NCI-H2171 treated with DMSO at 0.1 percent for 48 hours (cell line): ENCODE data around the gene SUDS3.
"Not testable (repeated sequence)": the region's sequence is repeated elsewhere in the genome, so short reads cannot be mapped to it uniquely, and the experiment has no call there.

Experiments
- DNase-seq: peaks from one replicate; lab custom pipeline; 2025; lab: John Stamatoyannopoulos, UW

Gene SUDS3, protein sequence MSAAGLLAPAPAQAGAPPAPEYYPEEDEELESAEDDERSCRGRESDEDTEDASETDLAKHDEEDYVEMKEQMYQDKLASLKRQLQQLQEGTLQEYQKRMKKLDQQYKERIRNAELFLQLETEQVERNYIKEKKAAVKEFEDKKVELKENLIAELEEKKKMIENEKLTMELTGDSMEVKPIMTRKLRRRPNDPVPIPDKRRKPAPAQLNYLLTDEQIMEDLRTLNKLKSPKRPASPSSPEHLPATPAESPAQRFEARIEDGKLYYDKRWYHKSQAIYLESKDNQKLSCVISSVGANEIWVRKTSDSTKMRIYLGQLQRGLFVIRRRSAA

GRCh38 chr12:118376089-118377020 lies at the start of gene SUDS3:
TSS of gene SUDS3 (plus strand) at chr12:118376555. CDS start at chr12:118376692, 137 bp downstream.
- DNase-seq = peak; percentile 91

DNA sequence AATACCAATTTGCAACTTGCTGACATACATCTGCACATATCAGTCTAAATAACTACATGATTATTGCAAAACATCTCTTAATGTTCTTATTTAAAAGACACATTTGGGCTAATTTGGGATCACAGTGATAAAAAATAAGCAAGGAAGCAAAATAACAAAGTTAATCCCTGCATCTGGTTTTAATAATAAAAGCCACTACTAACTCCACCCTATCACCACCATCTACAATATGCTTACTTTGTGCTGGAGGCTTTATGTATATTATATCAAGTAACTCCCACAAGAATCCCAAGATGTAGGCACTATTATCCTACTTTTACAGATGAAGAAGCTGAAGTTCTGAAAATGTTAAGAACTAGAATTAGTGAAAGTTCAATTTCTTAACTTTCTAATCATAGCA lies 49.4 kb upstream of the SUDS3 start:
- no peak for DNase-seq

DNA sequence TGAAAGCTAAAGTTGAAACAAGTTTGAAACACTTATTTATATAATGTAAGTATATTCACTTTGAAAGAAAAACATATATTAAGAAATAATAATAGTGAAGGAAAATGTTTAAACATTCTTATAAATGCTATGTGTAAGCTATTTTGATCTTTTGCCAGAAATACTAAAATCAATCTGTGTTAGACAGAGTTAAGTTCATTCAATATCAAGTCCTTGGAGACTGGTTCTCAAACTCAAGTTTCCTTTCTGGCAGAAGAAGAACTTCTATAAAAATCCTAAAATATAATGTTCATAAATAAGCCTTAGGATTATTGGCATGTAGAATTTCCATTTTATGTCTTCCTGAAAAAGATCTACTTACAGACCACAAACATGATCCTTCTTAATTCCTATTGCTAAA lies 49.0 kb upstream of the SUDS3 start:
- no peak for DNase-seq

GRCh38 chr12:118328486-118329330 lies 47.6 kb upstream of the SUDS3 start:
- no peak for DNase-seq

DNA sequence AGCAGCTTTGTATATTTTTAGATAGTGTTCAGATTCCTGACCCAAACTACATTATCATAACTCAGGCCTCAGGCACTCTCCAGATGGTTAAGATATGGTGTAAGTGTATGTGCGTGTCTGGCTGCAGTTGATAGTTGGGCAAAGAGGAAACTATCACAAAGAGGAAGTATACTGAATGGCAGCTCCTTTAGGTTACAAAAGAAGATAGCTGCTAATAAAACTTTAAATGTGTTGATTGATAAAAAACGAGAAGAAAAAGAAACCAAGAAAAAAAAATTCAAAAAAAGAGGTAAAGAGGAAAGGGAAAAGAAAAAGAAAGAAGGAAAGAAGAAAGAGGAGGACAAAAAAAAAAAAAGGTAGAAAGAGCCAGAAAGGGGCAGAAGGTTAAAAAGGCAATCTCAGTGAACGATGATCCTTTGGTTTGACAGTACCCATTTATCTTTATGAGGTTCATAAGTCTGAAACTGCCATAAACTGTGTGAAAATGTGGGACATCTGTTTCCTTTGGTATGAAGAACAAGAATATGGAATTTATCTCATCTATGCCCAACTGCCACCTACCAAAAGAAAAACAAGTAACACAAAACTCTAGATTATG lies 45.8 kb upstream of the SUDS3 start:
- no peak for DNase-seq

- DNase-seq = no peak
Observed at GRCh38 chr12:118332511-118332910, 43.8 kb upstream of the SUDS3 start.

GRCh38 chr12:118334241-118334640 lies 42.1 kb upstream of the SUDS3 start:
- DNase-seq = no peak

- no peak for DNase-seq
Observed at GRCh38 chr12:118334939-118335567, 41.3 kb upstream of the SUDS3 start.

GRCh38 chr12:118336123-118336522 lies 40.2 kb upstream of the SUDS3 start:
- DNase-seq = no peak

DNA sequence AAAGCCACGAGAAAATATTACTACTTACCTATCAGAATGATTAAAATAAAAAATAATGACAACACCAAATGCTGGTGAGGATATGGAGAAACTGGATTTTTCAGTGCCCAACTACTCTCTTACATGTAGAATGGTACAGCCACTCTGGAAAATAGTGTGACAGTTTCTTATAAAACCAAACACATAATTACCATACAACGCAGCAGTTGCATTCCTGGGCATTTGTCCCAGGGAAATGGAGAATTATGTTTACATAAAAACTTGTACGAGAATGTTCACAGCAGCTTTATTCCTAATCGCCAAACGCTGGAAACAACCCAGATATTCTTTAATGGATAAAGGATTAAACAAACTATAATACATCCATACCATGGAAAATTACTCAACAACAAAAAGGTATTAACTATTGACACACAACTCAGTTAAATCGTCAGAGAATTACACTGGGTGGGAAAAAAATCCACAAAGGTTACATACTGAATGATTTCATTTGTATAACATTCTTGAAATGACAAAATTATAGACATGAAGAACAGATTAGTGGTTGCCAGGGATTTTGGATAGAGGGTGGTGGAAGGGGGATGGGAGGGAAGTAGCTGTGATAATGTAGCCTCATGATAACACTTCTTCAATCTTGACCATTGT lies 39.0 kb upstream of the SUDS3 start:
- DNase-seq = no peak

- no peak for DNase-seq
Observed at GRCh38 chr12:118342090-118342489, 34.3 kb upstream of the SUDS3 start.

DNA sequence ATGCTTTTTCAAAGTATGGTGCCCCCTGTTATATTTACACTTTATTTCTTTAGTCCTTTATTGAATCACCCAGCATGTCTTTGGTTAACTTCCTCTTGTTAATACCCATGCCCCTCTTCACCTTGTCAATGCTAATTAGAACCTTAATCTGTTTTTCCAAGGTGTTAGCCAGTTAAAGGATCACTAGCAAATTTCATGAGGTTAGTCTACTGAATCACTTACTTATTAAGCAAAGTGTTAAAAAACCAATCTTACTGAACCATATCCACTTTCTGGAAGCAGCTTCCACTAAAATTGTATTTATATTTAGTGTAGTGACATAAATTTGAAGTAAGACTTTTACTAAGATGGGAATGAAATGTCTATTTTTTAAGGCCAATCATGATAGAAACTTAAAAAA lies 31.5 kb upstream of the SUDS3 start:
- no peak for DNase-seq

DNA sequence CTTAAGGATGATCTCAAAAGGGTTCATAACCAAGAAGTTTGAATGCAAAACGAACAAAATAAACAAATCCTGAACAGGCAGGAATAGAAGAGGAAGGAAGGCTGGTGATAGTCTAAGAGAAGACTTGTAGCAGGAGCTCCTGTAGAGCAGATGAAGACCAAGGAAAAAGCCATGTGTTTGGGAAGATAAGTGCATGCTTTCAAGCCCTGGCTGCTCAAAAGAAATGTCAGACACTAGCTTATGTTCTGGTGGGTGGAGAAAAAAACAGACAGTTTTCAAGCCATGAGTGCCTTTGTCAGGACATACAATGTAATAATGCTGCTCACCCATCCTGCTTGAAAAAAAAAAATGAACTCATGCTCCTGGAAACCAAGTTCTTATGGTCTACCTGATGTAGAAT lies 31.0 kb upstream of the SUDS3 start:
- no peak for DNase-seq

GRCh38 chr12:118346895-118347294 lies 29.5 kb upstream of the SUDS3 start:
- no peak for DNase-seq

- DNase-seq = no peak
Observed at GRCh38 chr12:118347916-118348315, 28.4 kb upstream of the SUDS3 start.

- DNase-seq = no peak
Observed at GRCh38 chr12:118350908-118351559, 25.3 kb upstream of the SUDS3 start.

- no peak for DNase-seq
Observed at GRCh38 chr12:118353721-118354120, 22.6 kb upstream of the SUDS3 start.

DNA sequence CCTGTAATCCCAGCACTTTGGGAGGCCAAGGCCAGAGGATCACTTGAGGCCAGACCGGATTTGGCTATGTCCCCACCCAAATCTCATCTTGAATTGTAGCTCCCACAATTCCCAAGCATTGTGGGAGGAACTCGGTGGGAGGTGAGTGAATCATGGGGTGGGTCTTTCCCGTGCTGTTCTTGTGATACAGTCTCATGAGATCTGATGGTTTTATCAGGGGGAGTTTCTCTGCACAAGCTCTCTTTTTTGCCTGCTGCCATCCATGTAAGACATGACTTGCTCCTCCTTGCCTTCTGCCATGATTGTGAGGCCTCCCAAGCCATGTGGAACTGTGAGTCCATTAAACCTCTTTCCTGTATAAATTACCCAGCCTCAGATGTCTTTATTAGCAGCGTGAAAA lies 21.9 kb upstream of the SUDS3 start:
- not testable (repeated sequence) for DNase-seq

DNA sequence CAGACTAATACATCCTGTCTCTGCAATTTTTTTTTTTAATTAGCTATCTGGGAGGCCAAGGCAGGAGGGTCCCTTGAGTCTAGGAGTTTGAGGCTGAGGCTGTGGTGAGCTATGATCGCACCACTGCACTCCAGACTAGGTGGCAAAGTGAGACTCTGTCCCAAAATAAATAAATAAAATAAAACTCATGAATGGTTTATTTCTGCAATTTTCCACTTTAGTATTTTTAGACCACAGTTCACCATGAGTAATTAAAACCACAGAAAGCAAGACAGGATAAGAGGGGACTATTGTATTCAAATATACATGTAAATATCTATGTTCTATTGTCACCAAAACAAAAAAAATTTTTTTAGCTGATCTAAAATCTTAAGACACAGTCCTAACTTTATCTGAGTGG lies 21.5 kb upstream of the SUDS3 start:
- DNase-seq = no peak

- no peak for DNase-seq
Observed at GRCh38 chr12:118355843-118356242, 20.5 kb upstream of the SUDS3 start.
